GM18873 (cell line): ENCODE data around the gene KIAA1217.
"Not testable (repeated sequence)": the region's sequence is repeated elsewhere in the genome, so short reads cannot be mapped to it uniquely, and the experiment has no call there.

ENCODE experiments used
- ATAC-seq: cut with Tn5 transposase; IDR thresholded peaks from one replicate; pipeline ENCODE4 v1.9.1; 2021; ENCODE audit warnings: mild to moderate bottlenecking, moderate library complexity, moderate number of reproducible peaks; ENCODE audit not compliant: unreplicated experiment, low FRiP score

The KIAA1217 gene

GRCh38 chr10:24481241-24481640, 272.3 kb downstream of the KIAA1217 start:
- ATAC-seq, result no peak

- ATAC-seq, result not testable (repeated sequence)
These were observed 273.8 kb downstream of the KIAA1217 start for GRCh38 chr10:24482713-24483112.

- peak; percentile 86 for ATAC-seq
These were observed 274.8 kb downstream of the KIAA1217 start for GRCh38 chr10:24483701-24484100.

- no peak for ATAC-seq
These were observed 275.8 kb downstream of the KIAA1217 start for GRCh38 chr10:24484771-24485170.

GRCh38 chr10:24485304-24485703, 276.4 kb downstream of the KIAA1217 start:
- no peak for ATAC-seq

- ATAC-seq, result no peak
These were observed 279.7 kb downstream of the KIAA1217 start for GRCh38 chr10:24488631-24489030.

GRCh38 chr10:24493165-24493564, 284.2 kb downstream of the KIAA1217 start:
- ATAC-seq, result no peak

GRCh38 chr10:24494236-24494635, 285.3 kb downstream of the KIAA1217 start:
- no peak for ATAC-seq

GRCh38 chr10:24494777-24495176, 285.8 kb downstream of the KIAA1217 start:
- ATAC-seq, result no peak

- no peak for ATAC-seq
These were observed 286.9 kb downstream of the KIAA1217 start for GRCh38 chr10:24495666-24496460.

GRCh38 chr10:24496906-24497305, 288.0 kb downstream of the KIAA1217 start:
- no peak for ATAC-seq

- no peak for ATAC-seq
These were observed 292.2 kb downstream of the KIAA1217 start for GRCh38 chr10:24501056-24501711.

GRCh38 chr10:24502006-24502405, 293.1 kb downstream of the KIAA1217 start:
- ATAC-seq, result no peak

GRCh38 chr10:24502801-24503460, 294.0 kb downstream of the KIAA1217 start:
- ATAC-seq, result no peak

GRCh38 chr10:24503461-24504320, 294.8 kb downstream of the KIAA1217 start:
- peak; percentile 69 for ATAC-seq

GRCh38 chr10:24505759-24506158, 296.8 kb downstream of the KIAA1217 start:
- no peak for ATAC-seq

GRCh38 chr10:24513155-24513554, 304.2 kb downstream of the KIAA1217 start:
- no peak for ATAC-seq

- ATAC-seq, result no peak
These were observed 306.5 kb downstream of the KIAA1217 start for GRCh38 chr10:24515481-24515880.

GRCh38 chr10:24518411-24518810, 309.5 kb downstream of the KIAA1217 start:
- ATAC-seq, result no peak

- no peak for ATAC-seq
These were observed 310.2 kb downstream of the KIAA1217 start for GRCh38 chr10:24518981-24519597.
